Ascending aorta (tissue), 2 donors: ENCODE results near the gene ABHD17C. TPM values are rescaled to one million over a fixed set of nuclear protein-coding genes. Genes with fewer than 3 reads are reported as not detected.

Experiments used
- DNase-seq, 2 donors: peaks; one replicate each; pipeline ENCODE4 v3.0.0-alpha.2; 2019; ENCODE audit warnings: low spot score in 2 of 2
- H3K27ac ChIP-seq, 2 donors: fragments of 200-600 bp; sonication (generic); one replicate each; pipeline ENCODE4 v1.5.1; 2016 to 2017; ENCODE audit warnings: mild to moderate bottlenecking in 1 of 2
- H3K27me3 ChIP-seq: fragments of 200-600 bp; sonication (generic); one replicate; pipeline ENCODE4 v1.5.1; 2017
- H3K36me3 ChIP-seq, 2 donors: fragments of 200-600 bp; sonication (generic); one replicate each; pipeline ENCODE4 v1.5.1; 2016
- H3K4me1 ChIP-seq, 2 donors: fragments of 200-600 bp; sonication (generic); one replicate each; pipeline ENCODE4 v1.5.1; 2016 to 2017; ENCODE audit warnings: mild to moderate bottlenecking in 1 of 2
- H3K4me3 ChIP-seq, 2 donors: fragments of 200-600 bp; sonication (generic); one replicate each; pipeline ENCODE4 v1.5.1; 2016 to 2017; ENCODE audit warnings: mild to moderate bottlenecking in 1 of 2
- H3K9me3 ChIP-seq, 2 donors: fragments of 200-600 bp; sonication (generic); one replicate each; pipeline ENCODE4 v1.5.1; 2016
- intact Hi-C: fragments of 100-400 bp; cut with DNase I; formaldehyde crosslinking; loops from one replicate; pipeline ENCODE4 v1.15.1; 2023
- total RNA-seq: library from RNA; depleted of rRNA; stranded (reverse); fragments of >200 nt; gene quantifications from one replicate; pipeline ENCODE4 v1.1.0, GENCODE V29; 2016
- TF ChIP-seq, protein P1 (sequence below), 3 experiments: fragments of 200-600 bp in 2 of 3; fragments of 450-650 bp in 1 of 3; sonication (generic) in 2 of 3; IDR thresholded peaks; one replicate each; pipeline ENCODE4 v1.5.1; 2016 to 2019; ENCODE audit warnings: antibody characterized with exemption in 3 of 3, mild to moderate bottlenecking in 1 of 3, moderate library complexity in 1 of 3

ABHD17C gene
- total RNA-seq, 1 donor from 2014 or later, result 0.96 TPM

DNA sequence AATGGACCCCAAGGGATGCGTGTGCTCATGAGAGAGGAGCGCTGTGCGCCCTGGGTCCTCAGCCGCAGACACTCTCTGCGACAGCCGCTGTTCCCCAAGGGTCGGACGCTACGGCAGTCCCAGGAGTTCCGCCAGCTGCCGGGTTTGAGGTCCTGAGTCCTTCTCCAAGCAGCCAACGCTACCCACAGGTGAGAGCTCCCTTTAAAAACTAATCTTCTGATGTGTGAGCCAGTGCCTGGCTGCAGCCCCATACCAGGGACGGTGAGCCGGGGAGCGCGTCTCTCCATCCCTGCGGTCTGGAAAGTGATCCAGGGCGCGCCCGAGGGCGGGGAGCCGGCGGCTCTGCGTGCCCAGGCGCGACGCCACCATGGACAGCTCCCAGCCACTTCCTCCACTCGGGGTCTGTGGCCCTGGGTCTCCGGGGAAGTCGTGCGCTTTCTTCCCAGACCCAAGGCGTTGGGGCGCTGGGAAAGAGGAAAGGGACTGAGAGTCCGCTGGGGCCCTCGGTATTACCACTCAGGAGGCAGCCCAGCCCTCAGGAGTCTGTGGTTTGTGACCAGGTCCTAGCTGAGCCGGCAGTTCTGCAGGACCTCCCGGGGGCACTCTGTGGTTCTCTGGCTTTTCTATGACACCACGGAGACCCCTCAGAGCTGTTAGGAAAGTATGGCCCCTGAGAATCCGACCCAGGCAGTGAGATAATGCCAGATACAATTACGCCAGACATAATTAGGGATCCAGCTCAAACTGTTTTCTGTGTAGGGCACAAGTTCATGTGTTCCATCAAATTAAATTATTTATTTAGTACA, 85.5 kb downstream of the ABHD17C start:
- H3K36me3 ChIP-seq, result no peaks in the 10 kb centered on the region
- intact Hi-C loops, result no loop called here
- DNase-seq, result no peak
- TF ChIP-seq, protein P1, sequence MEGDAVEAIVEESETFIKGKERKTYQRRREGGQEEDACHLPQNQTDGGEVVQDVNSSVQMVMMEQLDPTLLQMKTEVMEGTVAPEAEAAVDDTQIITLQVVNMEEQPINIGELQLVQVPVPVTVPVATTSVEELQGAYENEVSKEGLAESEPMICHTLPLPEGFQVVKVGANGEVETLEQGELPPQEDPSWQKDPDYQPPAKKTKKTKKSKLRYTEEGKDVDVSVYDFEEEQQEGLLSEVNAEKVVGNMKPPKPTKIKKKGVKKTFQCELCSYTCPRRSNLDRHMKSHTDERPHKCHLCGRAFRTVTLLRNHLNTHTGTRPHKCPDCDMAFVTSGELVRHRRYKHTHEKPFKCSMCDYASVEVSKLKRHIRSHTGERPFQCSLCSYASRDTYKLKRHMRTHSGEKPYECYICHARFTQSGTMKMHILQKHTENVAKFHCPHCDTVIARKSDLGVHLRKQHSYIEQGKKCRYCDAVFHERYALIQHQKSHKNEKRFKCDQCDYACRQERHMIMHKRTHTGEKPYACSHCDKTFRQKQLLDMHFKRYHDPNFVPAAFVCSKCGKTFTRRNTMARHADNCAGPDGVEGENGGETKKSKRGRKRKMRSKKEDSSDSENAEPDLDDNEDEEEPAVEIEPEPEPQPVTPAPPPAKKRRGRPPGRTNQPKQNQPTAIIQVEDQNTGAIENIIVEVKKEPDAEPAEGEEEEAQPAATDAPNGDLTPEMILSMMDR (IDR thresholded peaks at IDR 0.05), result no peak
- peak overlapping the region; percentile 61 to 67 for H3K4me3 ChIP-seq
- no peaks in the 10 kb centered on the region for H3K27me3 ChIP-seq
- no peaks in the 10 kb centered on the region for H3K9me3 ChIP-seq
- no peak overlapping the region for H3K27ac ChIP-seq
- peaks cover 14 to 21% of the 10 kb centered on the region in 2 donors for H3K4me1 ChIP-seq

DNA sequence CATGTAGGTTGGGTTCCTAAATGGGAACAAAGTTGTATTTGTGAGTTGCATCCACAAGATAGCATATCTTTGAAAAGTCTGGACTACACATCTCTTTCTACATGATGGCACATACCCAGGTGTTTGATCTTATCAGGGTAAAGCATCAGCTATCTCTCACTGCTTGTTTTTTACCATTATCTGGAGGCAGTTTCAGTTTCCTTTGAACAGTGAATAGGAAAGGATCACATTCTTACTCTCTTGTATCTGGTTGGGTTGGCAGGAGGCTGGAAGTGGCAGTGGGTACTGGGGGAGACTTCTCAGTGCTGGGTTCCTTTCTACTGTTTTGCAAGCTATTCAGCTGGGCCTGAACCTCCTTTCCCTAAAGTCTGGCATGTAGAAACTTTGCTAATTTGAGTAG, 88.2 kb downstream of the ABHD17C start:
- intact Hi-C loops, result no loop called here

GRCh38 chr15:80785335-80785734, 90.2 kb downstream of the ABHD17C start:
- TF ChIP-seq, protein P1 (IDR thresholded peaks at IDR 0.05), result no peak
- Histone ChIP-seq H3K9me3 (no peaks in the 10 kb centered on the region), H3K27ac (no peak overlapping the region), H3K27me3 (no peaks in the 10 kb centered on the region), H3K4me3 (no peak overlapping the region), H3K36me3 (no peaks in the 10 kb centered on the region), H3K4me1 (peaks cover 0 to 2% of the 10 kb centered on the region in 2 donors)
- intact Hi-C loops, result no loop called here
- DNase-seq, result no peak

More for the DNA sequence above, 88.2 kb downstream of the ABHD17C start:
- Histone ChIP-seq H3K27ac (no peak overlapping the region), H3K4me3 (no peak overlapping the region), H3K4me1 (peaks cover 14 to 21% of the 10 kb centered on the region in 2 donors), H3K9me3 (no peaks in the 10 kb centered on the region), H3K36me3 (no peaks in the 10 kb centered on the region), H3K27me3 (no peaks in the 10 kb centered on the region)
- DNase-seq, result no peak
- TF ChIP-seq, protein P1 (IDR thresholded peaks at IDR 0.05), result no peak

DNA sequence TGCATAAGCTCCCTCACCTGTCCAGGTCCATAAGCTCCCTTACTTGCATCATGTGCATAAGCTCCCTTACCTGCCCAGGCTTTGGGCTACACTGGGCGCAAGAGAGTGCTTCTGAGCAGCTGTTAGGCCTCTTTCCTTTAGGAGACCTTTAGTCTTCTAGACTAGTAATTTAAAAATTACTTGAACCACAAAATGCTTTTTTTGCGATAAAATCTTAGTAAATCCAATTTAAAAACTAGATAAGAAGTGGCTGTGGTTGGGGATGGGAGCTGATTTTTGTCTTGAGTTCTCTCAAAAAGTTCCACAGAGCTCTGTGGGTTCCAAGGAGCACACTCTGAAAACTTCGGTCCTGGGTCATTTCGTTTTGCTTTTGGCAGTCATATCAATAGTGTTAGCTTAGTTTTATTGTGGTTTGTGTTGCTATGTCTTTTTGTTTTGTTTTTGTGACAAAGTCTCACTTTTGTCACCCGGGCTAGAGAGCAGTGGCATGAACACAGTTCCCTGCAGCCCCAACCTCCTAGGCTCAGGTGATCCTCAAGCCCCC, 90.8 kb downstream of the ABHD17C start:
- Histone ChIP-seq H3K27me3 (no peaks in the 10 kb centered on the region), H3K4me3 (no peak overlapping the region), H3K4me1 (no peaks in the 10 kb centered on the region), H3K36me3 (no peaks in the 10 kb centered on the region), H3K27ac (no peak overlapping the region), H3K9me3 (no peaks in the 10 kb centered on the region)
- DNase-seq, result no peak
- TF ChIP-seq, protein P1 (IDR thresholded peaks at IDR 0.05), result no peak
- intact Hi-C loops, result no loop called here

DNA sequence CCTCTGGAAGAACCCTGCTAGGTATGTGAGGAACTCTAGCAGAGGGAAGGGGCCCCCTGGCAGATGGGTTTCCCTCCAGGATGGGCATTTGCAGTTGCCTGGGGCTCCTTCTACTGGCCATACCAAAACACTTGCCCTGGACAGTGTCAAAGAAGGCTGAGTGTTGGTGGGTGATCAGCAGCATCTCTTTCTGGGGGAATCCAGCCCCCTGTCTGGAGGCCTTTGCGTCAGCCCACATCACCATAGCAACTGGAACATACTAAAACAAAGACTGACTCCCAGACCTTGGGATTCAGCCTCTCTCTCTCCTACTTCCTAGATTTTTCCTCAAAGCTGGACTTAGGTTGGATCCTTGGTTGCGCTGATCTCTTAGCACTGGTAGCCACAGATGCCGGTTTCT, 92.2 kb downstream of the ABHD17C start:
- no peak overlapping the region for H3K27ac ChIP-seq
- H3K27me3 ChIP-seq, result no peaks in the 10 kb centered on the region
- H3K36me3 ChIP-seq, result no peaks in the 10 kb centered on the region
- no peaks in the 10 kb centered on the region for H3K9me3 ChIP-seq
- intact Hi-C loops, result no loop called here
- TF ChIP-seq, protein P1 (IDR thresholded peaks at IDR 0.05), result no peak
- no peak overlapping the region for H3K4me3 ChIP-seq
- no peak for DNase-seq
- H3K4me1 ChIP-seq, result no peaks in the 10 kb centered on the region
